Neural cell (in vitro differentiated cells): ENCODE measurements around the gene FMR1. TPM values are rescaled to one million over a fixed set of nuclear protein-coding genes. Genes with fewer than 3 reads are reported as not detected.

Experiments
- H2AFZ ChIP-seq: fragments of 200-600, 300-800 bp; sonication (generic), shearing (Covaris generic); 2 replicates; pipeline ENCODE4 v1.6.0; 2014; ENCODE audit warnings: low read depth, mild to moderate bottlenecking, antibody characterized with exemption, low read length, moderate library complexity
- H3F3A ChIP-seq: fragments of 200-600 bp; shearing (Covaris generic); 2 replicates; pipeline ENCODE4 v1.6.1; 2016; ENCODE audit warnings: mild to moderate bottlenecking, moderate library complexity, mixed read lengths, antibody characterized with exemption, low read length; ENCODE audit not compliant: insufficient read depth, poor library complexity, severe bottlenecking
- H3K27ac ChIP-seq: fragments of 200-600, 300-800 bp; sonication (generic), shearing (Covaris generic); 2 replicates; pipeline ENCODE4 v1.5.1; 2014; ENCODE audit warnings: mild to moderate bottlenecking, low read length, moderate library complexity
- H3K27me3 ChIP-seq: fragments of 300-800, 200-600 bp; sonication (generic), shearing (Covaris generic); 2 replicates; pipeline ENCODE4 v1.6.0; 2014; ENCODE audit warnings: mild to moderate bottlenecking, low read depth, low read length, moderate library complexity; ENCODE audit not compliant: insufficient read depth
- H3K36me3 ChIP-seq: fragments of 300-800, 200-600 bp; sonication (generic), shearing (Covaris generic); 2 replicates; pipeline ENCODE4 v1.5.1; 2014; ENCODE audit warnings: mild to moderate bottlenecking, antibody characterized with exemption, low read length, moderate library complexity; ENCODE audit not compliant: insufficient read depth
- H3K4me2 ChIP-seq: fragments of 300-800, 200-600 bp; sonication (generic), shearing (Covaris generic); 2 replicates; pipeline ENCODE4 v1.6.0; 2014; ENCODE audit warnings: mild to moderate bottlenecking, low read length
- H3K4me3 ChIP-seq: fragments of 300-800, 200-600 bp; sonication (generic), shearing (Covaris generic); 2 replicates; pipeline ENCODE4 v1.5.1; 2014; ENCODE audit warnings: mild to moderate bottlenecking, low read length, moderate library complexity
- H3K79me2 ChIP-seq: fragments of 200-600 bp; shearing (Covaris generic); replicated peaks from 2 replicates; pipeline ENCODE4 v1.6.0; 2014; ENCODE audit warnings: mild to moderate bottlenecking, low read length, moderate library complexity; ENCODE audit not compliant: insufficient read depth
- H3K9ac ChIP-seq: fragments of 300-800, 200-600 bp; sonication (generic), shearing (Covaris generic); 2 replicates; pipeline ENCODE4 v1.6.1; 2016; ENCODE audit warnings: mild to moderate bottlenecking, low read length, mixed read lengths
- H3K9me2 ChIP-seq: fragments of 200-600 bp; shearing (Covaris generic); 2 replicates; pipeline ENCODE4 v1.6.1; 2016; ENCODE audit warnings: mild to moderate bottlenecking, low read length, mixed read lengths; ENCODE audit not compliant: insufficient read depth
- H3K9me3 ChIP-seq: fragments of 200-600, 300-800 bp; sonication (generic), shearing (Covaris generic); 2 replicates; pipeline ENCODE4 v1.6.1; 2016; ENCODE audit warnings: mild to moderate bottlenecking, mixed run types, low read length, moderate library complexity, mixed read lengths
- H4K20me1 ChIP-seq: fragments of 200-600 bp; shearing (Covaris generic); 2 replicates; pipeline ENCODE4 v1.6.1; 2016; ENCODE audit warnings: mild to moderate bottlenecking, mixed run types; ENCODE audit not compliant: insufficient read depth
- EP300 ChIP-seq: fragments of 450-650 bp; conservative IDR thresholded peaks from 2 replicates; pipeline ENCODE4 v1.6.1; 2014; ENCODE audit warnings: antibody characterized with exemption, mild to moderate bottlenecking, moderate library complexity; ENCODE audit not compliant: poor library complexity, severe bottlenecking
- EZH2 ChIP-seq: fragments of 200-600, 300-800 bp; shearing (Covaris generic), sonication (generic); IDR thresholded peaks from 2 replicates; pipeline ENCODE4 v1.6.1; 2014; ENCODE audit warnings: antibody characterized with exemption, low read length, borderline replicate concordance, mild to moderate bottlenecking; ENCODE audit not compliant: insufficient read depth, poor library complexity, severe bottlenecking
- MXI1 ChIP-seq: fragments of 450-650 bp; conservative IDR thresholded peaks from 2 replicates; pipeline ENCODE4 v1.6.1; 2014; ENCODE audit warnings: antibody characterized with exemption, mild to moderate bottlenecking; ENCODE audit not compliant: poor library complexity, severe bottlenecking
- POLR2AphosphoS5 ChIP-seq: IDR thresholded peaks from 2 replicates; pipeline ENCODE4 v1.6.1; 2012
- RAD21 ChIP-seq: fragments of 450-650 bp; conservative IDR thresholded peaks from 2 replicates; pipeline ENCODE4 v1.6.1; 2014; ENCODE audit warnings: antibody characterized with exemption, mild to moderate bottlenecking, moderate library complexity
- SMC3 ChIP-seq: fragments of 450-650 bp; conservative IDR thresholded peaks from 2 replicates; pipeline ENCODE4 v1.6.1; 2014; ENCODE audit warnings: antibody characterized with exemption, mild to moderate bottlenecking, moderate library complexity; ENCODE audit not compliant: poor library complexity
- TAF1 ChIP-seq: IDR thresholded peaks from 2 replicates; pipeline ENCODE4 v1.6.1; 2012; ENCODE audit warnings: low read depth
- polyA plus RNA-seq: library from polyadenylated mRNA; depleted of rRNA; stranded (reverse); fragments of >200 nt; gene quantifications from 2 replicates; pipeline ENCODE4 v1.2.3, GENCODE V29; 2014
- TF ChIP-seq, protein P1 (sequence below): fragments of 450-650 bp; IDR thresholded peaks from 2 replicates; pipeline ENCODE4 v1.5.1; 2014; ENCODE audit warnings: antibody characterized with exemption, mild to moderate bottlenecking, moderate library complexity; ENCODE audit not compliant: poor library complexity, severe bottlenecking
- TF ChIP-seq, protein P2 (sequence below): IDR thresholded peaks from 2 replicates; pipeline ENCODE4 v1.6.1; 2012; ENCODE audit warnings: borderline replicate concordance

The FMR1 gene
- polyA plus RNA-seq, 1 donor from 2014 or later: 70.8 TPM

DNA sequence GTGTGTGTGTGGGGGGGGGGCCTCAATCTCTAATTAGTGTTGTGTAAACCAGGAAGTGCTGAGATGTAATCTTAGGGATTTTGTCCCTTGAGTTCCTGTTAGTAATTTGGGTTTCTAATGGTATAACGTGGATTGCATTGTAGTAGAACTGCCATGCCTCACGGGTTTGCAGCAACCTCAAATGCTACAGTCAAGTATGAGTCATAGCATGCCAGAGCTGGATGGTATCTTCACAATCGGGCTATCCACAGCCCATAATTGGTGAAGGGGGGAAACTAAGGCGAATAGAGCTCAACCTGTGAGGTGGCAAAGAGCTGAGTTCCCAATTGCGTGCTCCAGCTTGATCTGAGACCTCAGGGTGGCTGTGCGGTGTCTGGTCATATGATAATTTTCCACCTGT, 67.2 kb downstream of the FMR1 start:
- Histone ChIP-seq H3K9ac (no peak overlapping the region), H3K9me3 (no peaks in the 10 kb centered on the region), H3K27ac (no peak overlapping the region), H3K36me3 (no peaks in the 10 kb centered on the region), H3K4me2 (no peak overlapping the region), H2AFZ (no peak overlapping the region), H3K79me2 (no peaks in the 10 kb centered on the region), H3K9me2 (no peaks in the 10 kb centered on the region), H3K4me3 (no peak overlapping the region), H3F3A (no peaks in the 10 kb centered on the region), H3K27me3 (no peaks in the 10 kb centered on the region), H4K20me1 (no peaks in the 10 kb centered on the region)
- TF ChIP-seq, protein P1, sequence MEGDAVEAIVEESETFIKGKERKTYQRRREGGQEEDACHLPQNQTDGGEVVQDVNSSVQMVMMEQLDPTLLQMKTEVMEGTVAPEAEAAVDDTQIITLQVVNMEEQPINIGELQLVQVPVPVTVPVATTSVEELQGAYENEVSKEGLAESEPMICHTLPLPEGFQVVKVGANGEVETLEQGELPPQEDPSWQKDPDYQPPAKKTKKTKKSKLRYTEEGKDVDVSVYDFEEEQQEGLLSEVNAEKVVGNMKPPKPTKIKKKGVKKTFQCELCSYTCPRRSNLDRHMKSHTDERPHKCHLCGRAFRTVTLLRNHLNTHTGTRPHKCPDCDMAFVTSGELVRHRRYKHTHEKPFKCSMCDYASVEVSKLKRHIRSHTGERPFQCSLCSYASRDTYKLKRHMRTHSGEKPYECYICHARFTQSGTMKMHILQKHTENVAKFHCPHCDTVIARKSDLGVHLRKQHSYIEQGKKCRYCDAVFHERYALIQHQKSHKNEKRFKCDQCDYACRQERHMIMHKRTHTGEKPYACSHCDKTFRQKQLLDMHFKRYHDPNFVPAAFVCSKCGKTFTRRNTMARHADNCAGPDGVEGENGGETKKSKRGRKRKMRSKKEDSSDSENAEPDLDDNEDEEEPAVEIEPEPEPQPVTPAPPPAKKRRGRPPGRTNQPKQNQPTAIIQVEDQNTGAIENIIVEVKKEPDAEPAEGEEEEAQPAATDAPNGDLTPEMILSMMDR: no peak
- TF ChIP-seq EP300 (no peak), EZH2 (no peak), MXI1 (no peak), TAF1 (no peak), SMC3 (no peak)
- TF ChIP-seq, protein P2, sequence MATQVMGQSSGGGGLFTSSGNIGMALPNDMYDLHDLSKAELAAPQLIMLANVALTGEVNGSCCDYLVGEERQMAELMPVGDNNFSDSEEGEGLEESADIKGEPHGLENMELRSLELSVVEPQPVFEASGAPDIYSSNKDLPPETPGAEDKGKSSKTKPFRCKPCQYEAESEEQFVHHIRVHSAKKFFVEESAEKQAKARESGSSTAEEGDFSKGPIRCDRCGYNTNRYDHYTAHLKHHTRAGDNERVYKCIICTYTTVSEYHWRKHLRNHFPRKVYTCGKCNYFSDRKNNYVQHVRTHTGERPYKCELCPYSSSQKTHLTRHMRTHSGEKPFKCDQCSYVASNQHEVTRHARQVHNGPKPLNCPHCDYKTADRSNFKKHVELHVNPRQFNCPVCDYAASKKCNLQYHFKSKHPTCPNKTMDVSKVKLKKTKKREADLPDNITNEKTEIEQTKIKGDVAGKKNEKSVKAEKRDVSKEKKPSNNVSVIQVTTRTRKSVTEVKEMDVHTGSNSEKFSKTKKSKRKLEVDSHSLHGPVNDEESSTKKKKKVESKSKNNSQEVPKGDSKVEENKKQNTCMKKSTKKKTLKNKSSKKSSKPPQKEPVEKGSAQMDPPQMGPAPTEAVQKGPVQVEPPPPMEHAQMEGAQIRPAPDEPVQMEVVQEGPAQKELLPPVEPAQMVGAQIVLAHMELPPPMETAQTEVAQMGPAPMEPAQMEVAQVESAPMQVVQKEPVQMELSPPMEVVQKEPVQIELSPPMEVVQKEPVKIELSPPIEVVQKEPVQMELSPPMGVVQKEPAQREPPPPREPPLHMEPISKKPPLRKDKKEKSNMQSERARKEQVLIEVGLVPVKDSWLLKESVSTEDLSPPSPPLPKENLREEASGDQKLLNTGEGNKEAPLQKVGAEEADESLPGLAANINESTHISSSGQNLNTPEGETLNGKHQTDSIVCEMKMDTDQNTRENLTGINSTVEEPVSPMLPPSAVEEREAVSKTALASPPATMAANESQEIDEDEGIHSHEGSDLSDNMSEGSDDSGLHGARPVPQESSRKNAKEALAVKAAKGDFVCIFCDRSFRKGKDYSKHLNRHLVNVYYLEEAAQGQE: no peak

DNA sequence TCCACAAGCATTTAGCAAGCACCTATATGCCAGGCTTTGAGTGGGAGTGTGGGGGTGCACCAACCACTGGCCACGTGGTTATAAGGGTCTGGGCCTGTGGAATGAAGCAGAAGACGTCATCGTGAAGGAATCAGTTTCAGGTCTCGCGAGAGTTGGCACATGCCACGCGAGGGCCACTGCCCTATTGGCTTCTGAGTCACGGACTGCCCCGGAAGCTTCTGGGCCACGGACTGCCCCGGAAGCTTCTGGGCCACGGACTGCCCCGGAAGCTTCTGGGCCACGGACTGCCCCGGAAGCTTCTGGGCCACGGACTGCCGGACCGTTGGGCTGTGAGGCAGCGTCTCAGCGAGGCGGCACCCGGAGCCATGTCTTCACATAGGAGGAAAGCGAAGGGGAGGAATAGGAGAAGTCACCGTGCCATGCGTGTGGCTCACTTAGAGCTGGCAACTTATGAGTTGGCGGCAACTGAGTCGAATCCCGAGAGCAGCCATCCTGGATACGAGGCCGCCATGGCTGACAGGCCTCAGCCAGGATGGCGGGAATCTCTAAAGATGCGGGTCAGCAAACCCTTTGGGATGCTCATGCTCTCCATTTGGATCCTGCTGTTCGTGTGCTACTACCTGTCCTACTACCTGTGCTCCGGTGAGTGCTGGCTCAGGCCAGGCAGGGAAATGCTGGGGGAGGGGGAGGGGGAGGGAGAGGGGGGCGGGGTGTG, 69.5 kb downstream of the FMR1 start, which contains the start of gene FMR1NB:
FMR1NB (plus strand) TSS at position 300 of the 715 bp plus-strand sequence; CDS start at position 366, 66 bp downstream.
- no peaks in the 10 kb centered on the region for H3K9me3 ChIP-seq
- H2AFZ ChIP-seq: no peak within 1 kb of the TSS
- no peaks in the 10 kb centered on the region for H3K27me3 ChIP-seq
- TF ChIP-seq, protein P2: no peak
- TF ChIP-seq MXI1 (no peak), SMC3 (no peak), EP300 (no peak), POLR2AphosphoS5 (no peak), RAD21 (no peak), TAF1 (no peak), EZH2 (no peak)
- TF ChIP-seq, protein P1: no peak
- no peak within 1 kb of the TSS for H3K27ac ChIP-seq
- no peak within 1 kb of the TSS for H3K4me3 ChIP-seq
- H3K79me2 ChIP-seq: no peaks in the 10 kb centered on the region
- H3K4me2 ChIP-seq: no peak within 1 kb of the TSS
- no peaks in the 10 kb centered on the region for H3K9me2 ChIP-seq
- H3K9ac ChIP-seq: no peak within 1 kb of the TSS
- no peaks in the 10 kb centered on the region for H3F3A ChIP-seq
- no peaks in the 10 kb centered on the region for H3K36me3 ChIP-seq
- H4K20me1 ChIP-seq: no peaks in the 10 kb centered on the region
